NT2/D1 (cell line): ENCODE measurements around the gene FOXP2.

ENCODE experiments used
- YY1 ChIP-seq: IDR thresholded peaks from 2 replicates; pipeline ENCODE4 v1.6.1; 2011; ENCODE audit not compliant: insufficient read length, insufficient read depth
- ZNF274 ChIP-seq: IDR thresholded peaks from 2 replicates; pipeline ENCODE4 v1.6.1; 2011; ENCODE audit warnings: mild to moderate bottlenecking, low read depth, low read length

- TF ChIP-seq ZNF274 (no peak), YY1 (no peak)
Observed at GRCh38 chr7:114484226-114484625, 69.6 kb downstream of the FOXP2 start.
